Right lobe of liver (tissue), 4 donors: ENCODE results near the gene C6orf47.

Experiments used
- POLR2A ChIP-seq: fragments of 450-650 bp; IDR thresholded peaks from one replicate; pipeline ENCODE4 v1.6.1; 2017; ENCODE audit warnings: antibody characterized with exemption, mild to moderate bottlenecking
- TF ChIP-seq, protein P1 (sequence below), 4 donors: fragments of 200-600 bp in 3 of 4; fragments of 450-650 bp in 1 of 4; IDR thresholded peaks; one replicate each; pipeline versions ENCODE4 v1.5.1 to v1.8.0; 2016 to 2022; ENCODE audit warnings: antibody characterized with exemption in 4 of 4, mild to moderate bottlenecking in 2 of 4
- donor health status: DM: no; HTN: no; CAD: no.
- donor health status: DM: no; HTN: no; CAD: no.
- donor health status: DM: no; HTN: yes; CAD: no.

DNA sequence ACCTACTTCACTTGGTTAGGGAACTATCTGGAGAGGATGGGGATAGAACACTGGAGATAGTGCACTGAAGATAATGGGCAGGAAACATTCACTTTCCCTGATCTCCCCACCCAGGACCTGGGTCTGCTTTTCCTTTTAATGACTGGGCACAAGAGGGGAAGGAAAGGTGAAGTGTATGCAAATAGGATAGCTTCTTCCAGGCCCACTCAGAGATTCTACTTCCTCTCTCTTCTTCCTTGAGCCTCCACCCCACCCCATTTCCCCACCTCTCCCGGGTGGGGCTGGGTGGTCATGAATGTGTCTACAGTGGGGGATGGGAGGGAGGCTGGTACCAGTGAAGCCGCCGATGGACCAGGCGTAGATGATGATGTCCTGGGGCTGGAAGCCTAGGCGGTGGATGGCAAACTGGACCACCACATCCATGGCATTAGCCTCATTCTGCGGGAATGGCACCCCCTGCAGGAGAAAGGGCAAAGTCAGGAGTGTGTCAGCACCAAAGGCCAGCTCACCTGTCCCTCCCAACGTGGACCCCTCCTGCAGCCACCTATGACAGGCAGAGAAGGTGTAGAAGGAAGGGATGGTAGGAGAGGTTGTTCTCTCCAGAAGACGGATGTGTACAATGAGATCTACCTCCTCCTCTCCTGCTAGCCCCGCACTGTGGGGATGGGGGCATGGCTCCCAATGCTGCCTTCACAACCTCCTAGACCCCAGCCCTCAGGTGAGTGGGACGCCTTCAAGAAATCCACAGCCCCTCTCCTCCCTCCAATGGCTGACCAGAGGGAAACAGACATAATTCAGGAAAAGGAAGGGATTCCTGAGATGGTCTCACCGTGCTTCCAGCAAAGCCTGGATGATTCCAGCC is 28.9 kb upstream of the C6orf47 start:
- TF ChIP-seq, protein P1, sequence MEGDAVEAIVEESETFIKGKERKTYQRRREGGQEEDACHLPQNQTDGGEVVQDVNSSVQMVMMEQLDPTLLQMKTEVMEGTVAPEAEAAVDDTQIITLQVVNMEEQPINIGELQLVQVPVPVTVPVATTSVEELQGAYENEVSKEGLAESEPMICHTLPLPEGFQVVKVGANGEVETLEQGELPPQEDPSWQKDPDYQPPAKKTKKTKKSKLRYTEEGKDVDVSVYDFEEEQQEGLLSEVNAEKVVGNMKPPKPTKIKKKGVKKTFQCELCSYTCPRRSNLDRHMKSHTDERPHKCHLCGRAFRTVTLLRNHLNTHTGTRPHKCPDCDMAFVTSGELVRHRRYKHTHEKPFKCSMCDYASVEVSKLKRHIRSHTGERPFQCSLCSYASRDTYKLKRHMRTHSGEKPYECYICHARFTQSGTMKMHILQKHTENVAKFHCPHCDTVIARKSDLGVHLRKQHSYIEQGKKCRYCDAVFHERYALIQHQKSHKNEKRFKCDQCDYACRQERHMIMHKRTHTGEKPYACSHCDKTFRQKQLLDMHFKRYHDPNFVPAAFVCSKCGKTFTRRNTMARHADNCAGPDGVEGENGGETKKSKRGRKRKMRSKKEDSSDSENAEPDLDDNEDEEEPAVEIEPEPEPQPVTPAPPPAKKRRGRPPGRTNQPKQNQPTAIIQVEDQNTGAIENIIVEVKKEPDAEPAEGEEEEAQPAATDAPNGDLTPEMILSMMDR (IDR thresholded peaks at IDR 0.05): peak in 3 of 4 donors; percentile 5 to 29 (median 29)
- no peak for TF ChIP-seq POLR2A
